Mesodermal cell (in vitro differentiated cells): ENCODE results near the gene LYPD1.
A peak's percentile ranks its signal among the peaks of the same experiment; 100 is the strongest.

Source experiments
- H3K27ac ChIP-seq: 2 replicates; pipeline ENCODE4 v1.7.0; 2013; ENCODE audit warnings: mild to moderate bottlenecking, low read depth, low read length, moderate library complexity; ENCODE audit not compliant: severe bottlenecking
- H3K36me3 ChIP-seq: 2 replicates; pipeline ENCODE4 v1.7.1; 2013; ENCODE audit warnings: mild to moderate bottlenecking, low read length, moderate library complexity; ENCODE audit not compliant: control insufficient read depth, insufficient read depth
- H3K4me1 ChIP-seq: one replicate; pipeline ENCODE4 v1.7.1; 2013; ENCODE audit warnings: mild to moderate bottlenecking, low read length; ENCODE audit not compliant: insufficient read depth, control insufficient read depth, poor library complexity, severe bottlenecking
- H3K4me3 ChIP-seq: 2 replicates; pipeline ENCODE4 v1.7.0; 2013; ENCODE audit warnings: low read length, control low read depth, mild to moderate bottlenecking; ENCODE audit not compliant: insufficient read depth, poor library complexity, severe bottlenecking; ENCODE audit errors: extremely low read depth
- H3K9me3 ChIP-seq: 2 replicates; pipeline ENCODE4 v1.7.1; 2013; ENCODE audit warnings: mild to moderate bottlenecking, low read length, moderate library complexity; ENCODE audit not compliant: control insufficient read depth
- WGBS, 2 experiments: methylation state at CpG; one replicate each; pipeline ENCODE4 v1.1.5; 2013; ENCODE audit warnings: missing lambda C conversion rate in 2 of 2; ENCODE audit not compliant: insufficient coverage in 2 of 2; 5-methylcytosine and 5-hydroxymethylcytosine counted together

Gene LYPD1

GRCh38 chr2:132632000-132632649, 37.9 kb downstream of the LYPD1 start:
- 61 to 82% methylated on average over 3 of the region's 6 CpGs for WGBS, 2 experiments
- no peaks in the 10 kb centered on the region for H3K9me3 ChIP-seq
- H3K27ac ChIP-seq: peak overlapping the region; percentile 84
- no peaks in the 10 kb centered on the region for H3K36me3 ChIP-seq
- H3K4me3 ChIP-seq: no peak overlapping the region
- peaks cover 20% of the 10 kb centered on the region for H3K4me1 ChIP-seq

- H3K4me3 ChIP-seq: no peak overlapping the region
- peaks cover 16% of the 10 kb centered on the region for H3K4me1 ChIP-seq
- no peak overlapping the region for H3K27ac ChIP-seq
- H3K36me3 ChIP-seq: no peaks in the 10 kb centered on the region
- no peaks in the 10 kb centered on the region for H3K9me3 ChIP-seq
- 73 to 100% methylated on average over 1 to 2 of the region's 3 CpGs for WGBS, 2 experiments
Observed at GRCh38 chr2:132627536-132627935, 42.5 kb downstream of the LYPD1 start.

- Histone ChIP-seq H3K9me3 (no peaks in the 10 kb centered on the region), H3K4me3 (no peak overlapping the region), H3K4me1 (no peaks in the 10 kb centered on the region), H3K27ac (no peak overlapping the region), H3K36me3 (no peaks in the 10 kb centered on the region)
- 95 to 96% methylated on average over 5 to 8 of the region's 9 CpGs for WGBS, 2 experiments
Observed at GRCh38 chr2:132623096-132623839, 46.7 kb downstream of the LYPD1 start.

- 90 to 92% methylated on average over 7 of the region's 8 CpGs for WGBS, 2 experiments
- H3K4me3 ChIP-seq: no peak overlapping the region
- no peaks in the 10 kb centered on the region for H3K36me3 ChIP-seq
- H3K4me1 ChIP-seq: no peaks in the 10 kb centered on the region
- no peak overlapping the region for H3K27ac ChIP-seq
- H3K9me3 ChIP-seq: no peaks in the 10 kb centered on the region
Observed at GRCh38 chr2:132621131-132621875, 48.7 kb downstream of the LYPD1 start.

GRCh38 chr2:132620115-132620514, 49.9 kb downstream of the LYPD1 start:
- Histone ChIP-seq H3K27ac (no peak overlapping the region), H3K4me1 (no peaks in the 10 kb centered on the region), H3K4me3 (no peak overlapping the region), H3K9me3 (no peaks in the 10 kb centered on the region), H3K36me3 (no peaks in the 10 kb centered on the region)
- 43 to 79% methylated on average over 1 to 2 of the region's 2 CpGs for WGBS, 2 experiments

- Histone ChIP-seq H3K4me1 (no peaks in the 10 kb centered on the region), H3K4me3 (no peak overlapping the region), H3K27ac (no peak overlapping the region), H3K36me3 (no peaks in the 10 kb centered on the region), H3K9me3 (no peaks in the 10 kb centered on the region)
- 88 to 92% methylated on average over 6 of the region's 7 CpGs for whole genome bisulfite sequencing, 2 experiments
Observed at GRCh38 chr2:132618734-132619133, 51.3 kb downstream of the LYPD1 start.

- Histone ChIP-seq H3K4me3 (no peak overlapping the region), H3K36me3 (no peaks in the 10 kb centered on the region), H3K27ac (no peak overlapping the region), H3K4me1 (no peaks in the 10 kb centered on the region), H3K9me3 (no peaks in the 10 kb centered on the region)
- WGBS, 2 experiments: 63 to 89% methylated on average over 1 to 2 of the region's 3 CpGs
Observed at GRCh38 chr2:132617989-132618388, 52.0 kb downstream of the LYPD1 start.

GRCh38 chr2:132615329-132616085, 54.5 kb downstream of the LYPD1 start:
- Histone ChIP-seq H3K9me3 (no peaks in the 10 kb centered on the region), H3K4me1 (no peaks in the 10 kb centered on the region), H3K27ac (no peak overlapping the region), H3K4me3 (no peak overlapping the region), H3K36me3 (no peaks in the 10 kb centered on the region)
- WGBS, 2 experiments: 100% methylated on average over 1 to 3 of the region's 5 CpGs

- WGBS, 2 experiments: 88 to 90% methylated on average over 1 to 2 of the region's 2 CpGs
- Histone ChIP-seq H3K4me1 (no peaks in the 10 kb centered on the region), H3K9me3 (no peaks in the 10 kb centered on the region), H3K27ac (no peak overlapping the region), H3K4me3 (no peak overlapping the region), H3K36me3 (no peaks in the 10 kb centered on the region)
Observed at GRCh38 chr2:132611719-132612118, 58.3 kb downstream of the LYPD1 start.

GRCh38 chr2:132609101-132609890, 60.7 kb downstream of the LYPD1 start:
- H3K9me3 ChIP-seq: no peaks in the 10 kb centered on the region
- no peaks in the 10 kb centered on the region for H3K4me1 ChIP-seq
- 95 to 100% methylated on average over 2 to 6 of the region's 8 CpGs for WGBS, 2 experiments
- H3K4me3 ChIP-seq: no peak overlapping the region
- H3K27ac ChIP-seq: no peak overlapping the region
- no peaks in the 10 kb centered on the region for H3K36me3 ChIP-seq
